ENCODE data around the gene FAM3C. TPM values are rescaled to one million over a fixed set of nuclear protein-coding genes. Genes with fewer than 3 reads are reported as not detected.

Gene FAM3C
- polyA plus RNA-seq, 1 donor from 2014 or later = 61.8 TPM

DNA sequence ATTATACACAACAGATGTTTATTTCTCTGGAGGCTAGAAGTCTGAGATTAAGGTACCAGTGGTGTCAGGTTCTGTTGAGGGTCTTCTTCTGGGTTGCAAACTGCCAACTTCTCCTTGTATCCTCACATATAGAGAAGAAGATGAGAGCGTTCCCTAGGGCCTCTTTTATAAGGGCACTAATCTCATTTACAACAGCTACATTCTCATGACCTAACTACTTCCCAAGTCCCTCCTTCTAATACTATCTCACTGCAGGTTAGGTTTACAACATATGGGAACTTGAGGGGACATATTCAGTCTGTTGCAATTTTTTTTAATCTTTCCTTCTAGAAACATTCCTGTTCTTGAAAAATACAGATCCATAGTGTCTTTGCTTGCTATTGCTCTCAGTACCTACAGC lies 18.3 kb upstream of the FAM3C start:
- no peaks in the 10 kb centered on the region for H3K9me3 ChIP-seq (ENCODE audit: low read length)
- no peak overlapping the region for H2AFZ ChIP-seq (ENCODE audit: low read depth, low read length)
- no peaks in the 10 kb centered on the region for H3K79me2 ChIP-seq (replicated peaks; ENCODE audit: insufficient read depth, low read length)
- H3K4me2 ChIP-seq (ENCODE audit: low read length) = no peak overlapping the region
- H3K27me3 ChIP-seq (ENCODE audit: insufficient read depth, low read depth, low read length) = no peaks in the 10 kb centered on the region
- H3F3A ChIP-seq (ENCODE audit: insufficient read depth, low read length, poor library complexity, severe bottlenecking) = no peaks in the 10 kb centered on the region
- TF ChIP-seq, protein P1, sequence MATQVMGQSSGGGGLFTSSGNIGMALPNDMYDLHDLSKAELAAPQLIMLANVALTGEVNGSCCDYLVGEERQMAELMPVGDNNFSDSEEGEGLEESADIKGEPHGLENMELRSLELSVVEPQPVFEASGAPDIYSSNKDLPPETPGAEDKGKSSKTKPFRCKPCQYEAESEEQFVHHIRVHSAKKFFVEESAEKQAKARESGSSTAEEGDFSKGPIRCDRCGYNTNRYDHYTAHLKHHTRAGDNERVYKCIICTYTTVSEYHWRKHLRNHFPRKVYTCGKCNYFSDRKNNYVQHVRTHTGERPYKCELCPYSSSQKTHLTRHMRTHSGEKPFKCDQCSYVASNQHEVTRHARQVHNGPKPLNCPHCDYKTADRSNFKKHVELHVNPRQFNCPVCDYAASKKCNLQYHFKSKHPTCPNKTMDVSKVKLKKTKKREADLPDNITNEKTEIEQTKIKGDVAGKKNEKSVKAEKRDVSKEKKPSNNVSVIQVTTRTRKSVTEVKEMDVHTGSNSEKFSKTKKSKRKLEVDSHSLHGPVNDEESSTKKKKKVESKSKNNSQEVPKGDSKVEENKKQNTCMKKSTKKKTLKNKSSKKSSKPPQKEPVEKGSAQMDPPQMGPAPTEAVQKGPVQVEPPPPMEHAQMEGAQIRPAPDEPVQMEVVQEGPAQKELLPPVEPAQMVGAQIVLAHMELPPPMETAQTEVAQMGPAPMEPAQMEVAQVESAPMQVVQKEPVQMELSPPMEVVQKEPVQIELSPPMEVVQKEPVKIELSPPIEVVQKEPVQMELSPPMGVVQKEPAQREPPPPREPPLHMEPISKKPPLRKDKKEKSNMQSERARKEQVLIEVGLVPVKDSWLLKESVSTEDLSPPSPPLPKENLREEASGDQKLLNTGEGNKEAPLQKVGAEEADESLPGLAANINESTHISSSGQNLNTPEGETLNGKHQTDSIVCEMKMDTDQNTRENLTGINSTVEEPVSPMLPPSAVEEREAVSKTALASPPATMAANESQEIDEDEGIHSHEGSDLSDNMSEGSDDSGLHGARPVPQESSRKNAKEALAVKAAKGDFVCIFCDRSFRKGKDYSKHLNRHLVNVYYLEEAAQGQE (IDR thresholded peaks at IDR 0.05; ENCODE audit: borderline replicate concordance) = no peak
- no peak overlapping the region for H3K9ac ChIP-seq (ENCODE audit: low read length)
- H3K36me3 ChIP-seq (ENCODE audit: insufficient read depth, low read length) = no peaks in the 10 kb centered on the region
- H3K4me3 ChIP-seq (ENCODE audit: low read length) = no peak overlapping the region
- H3K9me2 ChIP-seq (ENCODE audit: insufficient read depth, low read length) = no peaks in the 10 kb centered on the region
- H3K27ac ChIP-seq (ENCODE audit: low read length) = no peak overlapping the region
- no peaks in the 10 kb centered on the region for H4K20me1 ChIP-seq (ENCODE audit: insufficient read depth)

DNA sequence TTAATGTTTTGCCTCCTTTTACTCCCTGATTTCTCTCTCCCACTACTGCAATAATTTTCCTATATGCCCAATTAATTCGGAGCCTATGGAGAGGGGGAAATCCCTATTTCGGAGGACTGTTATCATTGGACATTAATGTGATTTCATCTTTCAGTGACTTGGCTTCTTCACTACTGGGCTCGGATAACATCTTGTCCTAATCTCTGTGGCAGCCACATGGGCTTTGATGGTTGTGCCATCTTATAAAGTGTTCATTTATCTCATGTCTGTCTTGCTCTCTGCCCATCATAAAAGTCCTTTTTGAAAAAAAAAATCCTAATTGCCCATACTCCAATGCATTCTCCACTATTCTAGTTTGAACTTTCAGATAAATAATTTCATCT lies 15.5 kb upstream of the FAM3C start:
- no peak for TF ChIP-seq MXI1 (conservative IDR thresholded peaks at IDR 0.05; ENCODE audit: poor library complexity, severe bottlenecking)
- no peak for TF ChIP-seq POLR2AphosphoS5 (IDR thresholded peaks at IDR 0.05)
- TF ChIP-seq EZH2 (IDR thresholded peaks at IDR 0.05; ENCODE audit: borderline replicate concordance, insufficient read depth, low read length, poor library complexity, severe bottlenecking) = no peak
- TF ChIP-seq TAF1 (IDR thresholded peaks at IDR 0.05; ENCODE audit: low read depth) = no peak
- TF ChIP-seq SMC3 (conservative IDR thresholded peaks at IDR 0.05; ENCODE audit: poor library complexity) = no peak
- TF ChIP-seq EP300 (conservative IDR thresholded peaks at IDR 0.05; ENCODE audit: poor library complexity, severe bottlenecking) = no peak
- TF ChIP-seq, protein P1 (IDR thresholded peaks at IDR 0.05; ENCODE audit: borderline replicate concordance) = no peak
- TF ChIP-seq, protein P2, sequence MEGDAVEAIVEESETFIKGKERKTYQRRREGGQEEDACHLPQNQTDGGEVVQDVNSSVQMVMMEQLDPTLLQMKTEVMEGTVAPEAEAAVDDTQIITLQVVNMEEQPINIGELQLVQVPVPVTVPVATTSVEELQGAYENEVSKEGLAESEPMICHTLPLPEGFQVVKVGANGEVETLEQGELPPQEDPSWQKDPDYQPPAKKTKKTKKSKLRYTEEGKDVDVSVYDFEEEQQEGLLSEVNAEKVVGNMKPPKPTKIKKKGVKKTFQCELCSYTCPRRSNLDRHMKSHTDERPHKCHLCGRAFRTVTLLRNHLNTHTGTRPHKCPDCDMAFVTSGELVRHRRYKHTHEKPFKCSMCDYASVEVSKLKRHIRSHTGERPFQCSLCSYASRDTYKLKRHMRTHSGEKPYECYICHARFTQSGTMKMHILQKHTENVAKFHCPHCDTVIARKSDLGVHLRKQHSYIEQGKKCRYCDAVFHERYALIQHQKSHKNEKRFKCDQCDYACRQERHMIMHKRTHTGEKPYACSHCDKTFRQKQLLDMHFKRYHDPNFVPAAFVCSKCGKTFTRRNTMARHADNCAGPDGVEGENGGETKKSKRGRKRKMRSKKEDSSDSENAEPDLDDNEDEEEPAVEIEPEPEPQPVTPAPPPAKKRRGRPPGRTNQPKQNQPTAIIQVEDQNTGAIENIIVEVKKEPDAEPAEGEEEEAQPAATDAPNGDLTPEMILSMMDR (IDR thresholded peaks at IDR 0.05; ENCODE audit: poor library complexity, severe bottlenecking) = no peak
- TF ChIP-seq RAD21 (conservative IDR thresholded peaks at IDR 0.05) = no peak
- Histone ChIP-seq H3K27ac (ENCODE audit: low read length) (no peak overlapping the region), H3K79me2 (replicated peaks; ENCODE audit: insufficient read depth, low read length) (no peaks in the 10 kb centered on the region), H3F3A (ENCODE audit: insufficient read depth, low read length, poor library complexity, severe bottlenecking) (no peaks in the 10 kb centered on the region), H4K20me1 (ENCODE audit: insufficient read depth) (no peaks in the 10 kb centered on the region), H3K4me2 (ENCODE audit: low read length) (no peak overlapping the region), H2AFZ (ENCODE audit: low read depth, low read length) (no peak overlapping the region), H3K4me3 (ENCODE audit: low read length) (no peak overlapping the region), H3K36me3 (ENCODE audit: insufficient read depth, low read length) (no peaks in the 10 kb centered on the region), H3K9me2 (ENCODE audit: insufficient read depth, low read length) (no peaks in the 10 kb centered on the region), H3K27me3 (ENCODE audit: insufficient read depth, low read depth, low read length) (no peaks in the 10 kb centered on the region), H3K9ac (ENCODE audit: low read length) (no peak overlapping the region), H3K9me3 (ENCODE audit: low read length) (no peaks in the 10 kb centered on the region)
